Activated CD8-positive, alpha-beta memory T cell treated with anti-CD3 and anti-CD28 coated beads, Interleukin-2, amount 50 U/mL, for 24 hours (primary cell): ENCODE measurements around the gene SRCIN1.
"Not testable (repeated sequence)": the region's sequence is repeated elsewhere in the genome, so short reads cannot be mapped to it uniquely, and the experiment has no call there.

Experiments
- DNase-seq: peaks from one replicate; pipeline ENCODE4 v3.0.0-alpha.2; 2020; ENCODE audit errors: extremely low read depth

SRCIN1 gene

DNA sequence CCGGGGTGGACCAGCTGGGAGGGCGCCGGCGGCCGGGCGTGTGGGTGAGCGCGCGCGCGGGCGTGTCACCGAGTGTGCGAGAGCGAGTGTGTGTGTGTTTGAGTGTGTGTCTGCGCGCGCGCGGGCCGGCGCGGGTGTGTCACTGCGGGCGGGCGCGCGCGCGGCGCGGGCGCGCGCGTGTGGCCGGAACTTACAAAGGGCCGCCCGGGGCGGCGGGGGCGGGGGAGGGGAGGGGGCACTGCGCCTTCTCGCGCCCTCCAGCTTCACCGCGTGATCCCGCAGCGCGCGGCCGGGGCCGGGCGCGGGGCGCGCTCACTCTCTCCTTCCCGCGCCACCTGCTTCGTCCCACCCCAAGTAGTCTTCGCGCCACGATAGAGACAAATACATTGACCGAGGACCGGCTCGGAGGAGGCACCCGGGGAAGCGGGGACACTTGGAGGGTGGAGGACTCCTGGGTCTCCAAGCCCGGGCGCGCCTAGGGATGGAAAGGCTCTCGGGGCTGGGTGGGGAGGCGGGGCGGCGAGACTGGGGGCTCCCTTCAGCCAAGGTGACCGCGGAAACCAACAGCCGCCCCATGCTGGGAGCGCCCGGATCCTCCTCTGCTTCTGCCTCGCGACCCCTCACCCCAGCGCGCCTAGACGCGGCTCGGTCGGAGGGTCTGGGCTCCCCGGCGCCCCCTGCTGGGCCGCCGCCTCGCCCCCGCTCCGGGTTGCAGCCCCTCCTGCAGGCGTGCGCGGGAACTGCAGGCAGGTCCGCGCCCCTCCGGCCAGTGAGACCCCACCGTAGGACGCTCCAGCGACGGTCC lies at the start of gene SRCIN1:
Gene SRCIN1 (minus strand): TSS at position 112 of the 805 bp plus-strand sequence. CDS start 247 bp downstream, outside the sequence.
- DNase-seq, result no peak

DNA sequence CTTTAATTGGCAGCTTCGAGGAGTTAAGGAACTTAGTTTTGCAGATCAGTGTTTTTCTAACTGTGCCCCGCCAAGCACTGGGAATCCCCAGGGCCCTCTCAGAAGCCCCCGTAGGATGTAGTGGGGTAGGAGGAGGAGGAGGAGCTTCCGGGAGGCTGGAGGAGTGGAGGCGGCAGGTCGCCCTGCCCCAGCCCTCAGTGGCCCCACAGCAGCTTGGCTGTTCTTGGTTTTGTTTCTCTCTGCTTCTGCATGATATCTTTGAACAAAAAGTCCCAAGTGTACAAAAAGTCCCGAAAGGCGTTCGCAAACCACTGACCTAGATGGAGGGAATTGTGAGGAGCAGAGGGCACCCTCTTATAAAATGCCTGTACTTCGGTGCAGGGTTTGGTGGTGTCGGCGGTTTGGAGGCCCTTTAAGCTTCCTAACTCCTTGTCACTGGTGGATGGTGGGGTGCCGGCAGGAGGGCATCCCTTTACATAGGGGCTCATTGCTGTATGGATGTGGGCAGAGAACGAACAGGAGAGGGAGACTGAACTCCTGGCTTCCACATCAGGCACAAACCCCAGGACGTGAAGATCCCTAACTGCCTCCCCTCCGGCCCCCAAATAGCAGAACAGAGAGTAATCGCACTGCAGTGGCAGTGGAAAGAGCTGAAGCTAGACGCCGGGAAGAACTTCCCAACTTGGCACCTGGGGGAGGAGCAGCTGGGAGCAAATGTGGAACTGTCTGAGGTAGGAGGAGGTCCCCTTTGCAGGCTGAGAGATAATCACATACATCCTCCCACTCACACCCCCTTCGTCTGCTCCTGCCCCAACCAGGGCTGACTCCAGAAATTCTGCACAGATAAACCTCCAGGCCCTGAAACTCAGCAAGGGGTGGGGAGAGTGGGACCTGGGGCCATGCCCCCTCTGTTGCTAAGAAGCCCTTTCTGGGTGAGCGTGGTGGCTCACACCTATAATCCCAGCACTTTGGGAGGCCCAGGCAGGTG lies 49.0 kb upstream of the SRCIN1 start:
- DNase-seq, result no peak

DNA sequence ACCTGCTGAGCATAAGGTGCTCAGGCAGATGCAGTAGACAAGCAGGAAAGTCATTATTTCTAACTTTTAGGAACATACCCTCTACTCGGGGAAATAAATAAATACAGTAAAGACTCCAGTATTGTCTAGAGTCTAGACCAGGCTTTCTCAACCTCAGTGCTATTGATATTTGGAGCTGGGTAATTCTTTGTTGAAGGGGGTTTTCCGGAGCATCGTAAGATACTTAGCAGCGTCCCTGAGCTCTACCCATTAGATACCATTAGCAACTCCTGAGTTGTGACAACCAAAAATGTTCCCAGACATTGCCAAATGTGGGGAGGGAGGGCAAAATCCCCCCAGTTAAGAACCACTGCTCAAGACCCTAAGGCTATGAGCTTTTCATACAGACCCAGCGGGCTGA lies 47.9 kb upstream of the SRCIN1 start:
- DNase-seq, result no peak

DNA sequence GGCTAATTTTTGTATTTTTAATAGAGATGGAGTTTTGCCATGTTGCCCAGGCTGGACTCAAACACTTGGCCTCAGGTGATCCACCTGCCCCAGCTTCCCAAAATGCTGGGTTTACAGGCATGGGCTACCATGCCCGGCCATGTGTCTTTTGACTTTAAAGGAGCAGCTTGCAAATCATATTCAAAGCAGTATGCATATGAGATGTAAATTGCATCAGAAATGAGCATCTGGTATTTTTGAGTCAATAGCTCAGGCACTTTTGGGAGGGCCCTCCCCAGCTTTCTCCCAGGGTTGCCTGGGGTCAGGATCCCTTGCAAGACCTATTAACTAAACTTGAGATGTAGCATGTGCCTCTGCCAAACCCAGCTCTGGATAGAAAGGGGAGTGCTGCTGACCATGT lies 47.5 kb upstream of the SRCIN1 start:
- no peak for DNase-seq

DNA sequence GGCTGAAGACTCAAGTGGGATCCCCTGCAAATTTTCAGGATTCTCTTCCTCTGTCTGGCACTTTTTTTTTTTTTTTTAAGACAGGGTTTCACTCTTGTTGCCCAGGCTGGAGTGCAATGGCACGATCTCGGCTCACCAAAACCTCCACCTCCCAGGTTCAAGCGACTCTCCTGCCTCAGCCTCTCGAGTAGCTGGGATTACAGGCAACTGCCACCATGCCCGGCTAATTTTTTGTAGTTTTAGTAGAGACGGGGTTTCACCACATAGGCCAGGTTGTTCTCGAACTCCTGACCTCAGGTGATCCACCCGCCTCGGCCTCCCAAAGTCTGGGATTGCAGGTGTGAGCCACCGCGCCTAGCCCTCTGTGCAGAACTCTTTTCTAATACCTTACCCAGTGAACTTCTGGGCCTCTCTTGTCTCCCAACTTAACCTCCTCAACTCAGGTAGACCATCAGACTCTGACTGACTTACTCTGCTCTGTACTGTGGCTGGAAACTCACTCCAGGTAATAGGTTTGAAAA lies 45.0 kb upstream of the SRCIN1 start:
- DNase-seq, result not testable (repeated sequence)

- DNase-seq, result no peak
Measured at GRCh38 chr17:38637951-38638350, 32.2 kb upstream of the SRCIN1 start.

DNA sequence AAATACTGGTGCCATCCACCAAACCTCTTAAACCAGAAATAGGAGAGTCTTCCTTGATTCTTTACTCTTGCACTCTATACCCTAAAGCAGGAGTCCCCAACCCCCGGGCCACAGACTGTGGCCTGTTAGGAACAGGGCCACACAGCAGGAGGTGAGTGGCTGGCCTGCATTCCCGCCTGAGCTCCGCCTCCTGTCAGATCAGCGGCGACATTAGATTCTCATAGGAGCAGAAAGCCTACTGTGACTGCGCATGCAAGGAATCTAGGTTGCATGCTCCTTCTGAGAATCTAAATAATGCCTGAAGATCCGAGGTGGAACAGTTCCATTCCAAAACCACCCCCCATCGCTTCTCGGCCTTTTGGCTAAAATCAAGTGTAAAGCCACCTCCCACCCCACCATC lies 30.3 kb upstream of the SRCIN1 start:
- DNase-seq, result no peak

- DNase-seq, result no peak
Measured at GRCh38 chr17:38632334-38632733, 26.6 kb upstream of the SRCIN1 start.

DNA sequence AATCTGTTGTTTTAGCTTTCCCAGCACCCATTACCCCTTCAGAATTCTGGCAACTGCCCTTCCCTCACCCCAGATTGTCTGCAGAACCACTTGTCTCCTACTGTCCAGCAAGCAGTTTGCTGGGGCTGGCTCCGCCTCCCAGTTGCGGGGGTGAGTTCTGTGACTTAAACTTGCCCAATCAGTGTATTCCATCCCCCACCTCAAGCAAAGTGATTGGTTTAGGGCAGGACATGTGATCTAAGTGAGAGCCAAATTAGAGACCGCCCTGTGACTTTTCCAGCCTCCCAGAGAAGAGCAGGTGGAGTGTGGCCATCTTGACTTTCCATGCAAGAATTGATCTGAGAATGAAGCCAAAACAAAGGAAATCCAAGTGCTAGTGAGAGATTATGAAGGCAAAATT lies 22.7 kb upstream of the SRCIN1 start:
- no peak for DNase-seq

DNA sequence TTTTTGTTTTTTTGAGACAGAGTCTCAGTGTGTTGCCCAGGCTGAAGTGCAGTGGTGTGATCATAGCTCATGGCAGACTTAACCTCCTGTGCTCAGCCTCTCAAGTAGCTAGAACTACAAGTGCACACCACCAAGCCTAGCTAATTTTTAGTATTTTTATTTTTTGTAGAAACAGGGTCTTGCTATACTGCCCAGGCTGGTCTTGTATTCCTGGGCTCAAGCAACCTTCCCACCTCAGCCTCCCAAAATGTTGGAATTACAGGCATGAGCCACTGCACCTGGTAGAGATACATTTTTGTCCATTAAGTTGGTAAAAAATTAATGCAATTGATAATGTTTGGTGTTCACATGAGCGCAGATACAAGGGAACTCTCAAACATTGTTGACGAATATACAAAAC lies 22.2 kb upstream of the SRCIN1 start:
- DNase-seq, result no peak

- not testable (repeated sequence) for DNase-seq
Measured at GRCh38 chr17:38626606-38627226, 21.0 kb upstream of the SRCIN1 start.

- DNase-seq, result no peak
Measured at GRCh38 chr17:38625482-38625881, 19.7 kb upstream of the SRCIN1 start.

DNA sequence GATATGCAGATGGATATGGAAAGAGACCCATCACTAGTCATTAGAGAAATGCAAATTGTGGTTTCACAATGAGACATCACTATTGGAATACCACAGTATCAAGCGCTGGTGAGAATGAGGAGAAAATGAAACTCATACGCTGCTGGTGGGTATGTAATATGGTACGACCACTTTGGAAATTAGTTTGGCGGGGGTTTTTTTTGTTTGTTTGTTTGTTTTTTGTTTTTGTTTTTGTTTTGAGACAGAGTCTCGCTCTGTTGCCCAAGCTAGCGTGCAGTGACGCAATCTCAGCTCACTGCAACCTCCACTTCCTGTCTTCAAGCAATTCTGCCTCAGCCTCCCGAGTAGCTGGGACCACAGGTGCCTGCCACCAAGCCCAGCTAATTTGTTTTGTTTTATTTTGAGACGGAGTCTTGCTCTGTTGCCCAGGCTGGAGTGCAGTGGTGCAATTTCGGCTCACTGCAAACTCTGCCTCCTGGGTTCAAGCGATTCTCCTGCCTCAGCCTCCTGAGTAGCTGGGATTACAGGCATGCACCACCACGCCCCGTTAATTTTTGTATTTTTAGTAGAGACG lies 19.1 kb upstream of the SRCIN1 start:
- not testable (repeated sequence) for DNase-seq

DNA sequence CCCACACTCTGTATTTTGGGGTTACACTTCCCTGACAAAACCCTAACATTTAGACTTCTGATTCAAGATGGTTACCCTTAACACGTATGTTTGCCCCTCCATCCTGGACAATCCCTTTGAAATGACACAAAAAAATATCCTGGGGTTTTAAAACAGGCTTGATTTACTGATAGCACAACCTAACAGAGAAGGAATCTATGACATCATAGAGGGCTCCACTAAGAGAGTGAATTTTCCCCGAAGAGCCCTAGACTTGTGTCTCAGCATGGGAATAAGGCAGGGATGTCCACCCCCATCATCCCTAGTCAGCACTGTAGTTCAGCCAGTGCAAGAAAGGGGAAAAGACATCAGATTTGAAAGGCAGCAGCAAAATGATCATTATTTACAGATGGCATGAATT lies 15.8 kb upstream of the SRCIN1 start:
- DNase-seq, result no peak

DNA sequence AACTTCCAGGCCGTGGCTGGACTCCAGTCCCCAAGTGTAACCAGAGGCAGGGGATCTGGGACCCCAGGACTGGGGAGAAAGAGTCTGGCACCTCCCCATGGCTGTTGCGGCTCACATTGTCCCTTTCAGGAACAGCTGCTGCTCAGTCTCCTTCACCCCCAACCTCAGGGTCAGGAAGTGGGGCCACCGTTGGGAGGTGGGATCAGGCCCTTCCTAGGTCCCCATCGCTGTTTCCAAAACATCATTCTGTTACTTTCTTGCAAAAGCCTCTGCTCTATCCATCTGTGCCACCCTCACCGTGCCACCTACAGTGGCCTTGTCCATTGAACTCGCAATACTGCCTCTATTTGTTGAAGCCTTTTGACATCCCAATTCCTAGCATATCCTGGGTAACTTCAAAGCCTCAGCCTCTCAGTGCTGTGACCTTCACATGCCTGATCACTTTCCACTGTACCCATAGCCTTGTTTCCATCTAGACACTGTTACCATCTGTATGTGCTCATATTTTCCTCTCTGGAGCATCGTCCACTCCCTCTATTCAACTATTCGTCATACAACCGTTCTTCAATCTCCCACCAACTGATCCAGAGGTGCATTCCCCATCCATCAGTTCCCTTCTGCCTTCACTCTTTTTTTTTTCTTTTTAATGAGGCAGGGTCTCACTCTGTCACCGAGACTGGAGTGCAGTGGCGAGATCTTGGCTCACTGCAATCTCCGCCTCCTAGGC lies 15.0 kb upstream of the SRCIN1 start:
- no peak for DNase-seq

DNA sequence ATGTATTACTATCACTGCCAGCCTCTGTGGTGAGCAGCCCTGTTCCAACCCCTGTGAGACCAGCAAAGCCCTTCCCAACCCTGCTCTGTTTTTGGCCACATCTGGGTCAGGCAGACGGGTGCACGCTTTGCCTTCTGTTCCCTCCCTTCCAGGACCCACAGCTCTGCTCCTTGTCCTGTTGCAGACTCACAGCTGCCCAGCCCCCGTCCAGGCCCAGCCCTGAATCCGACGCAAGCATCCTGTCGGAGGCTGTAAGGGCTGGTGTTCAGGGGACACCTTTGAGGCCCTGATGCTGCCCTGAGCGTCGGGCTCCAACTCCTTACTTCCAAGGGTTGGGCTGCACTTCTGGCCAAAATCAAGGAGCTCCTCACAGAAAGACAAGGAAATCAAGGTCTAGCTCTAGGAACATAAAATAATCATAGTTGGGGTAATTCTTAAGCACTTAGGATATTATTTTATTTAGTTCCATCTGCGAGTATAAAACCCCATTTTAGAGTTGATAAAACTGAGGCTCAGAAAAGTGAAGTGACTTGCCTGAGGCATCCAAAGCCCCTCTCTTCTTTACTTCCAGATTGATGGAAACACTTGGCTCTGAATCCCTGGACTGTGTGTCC lies 14.3 kb upstream of the SRCIN1 start:
- DNase-seq, result no peak

DNA sequence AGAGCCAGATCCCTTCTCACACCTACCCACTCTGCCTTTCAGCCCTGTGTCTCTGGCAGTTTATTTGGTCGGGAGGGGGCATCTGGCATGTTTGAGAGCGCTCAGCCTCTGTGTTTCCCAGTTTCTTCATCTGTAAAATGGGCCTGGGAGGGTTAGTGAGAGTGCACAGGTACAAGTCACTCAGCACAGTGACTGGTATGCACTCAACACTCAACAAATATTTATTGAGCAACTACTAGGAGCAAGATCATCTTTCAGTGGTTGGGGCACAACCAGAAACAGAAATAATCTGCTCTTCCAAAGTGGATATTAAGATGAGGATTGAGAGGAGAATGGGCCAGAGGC lies 13.7 kb upstream of the SRCIN1 start:
- DNase-seq, result no peak

DNA sequence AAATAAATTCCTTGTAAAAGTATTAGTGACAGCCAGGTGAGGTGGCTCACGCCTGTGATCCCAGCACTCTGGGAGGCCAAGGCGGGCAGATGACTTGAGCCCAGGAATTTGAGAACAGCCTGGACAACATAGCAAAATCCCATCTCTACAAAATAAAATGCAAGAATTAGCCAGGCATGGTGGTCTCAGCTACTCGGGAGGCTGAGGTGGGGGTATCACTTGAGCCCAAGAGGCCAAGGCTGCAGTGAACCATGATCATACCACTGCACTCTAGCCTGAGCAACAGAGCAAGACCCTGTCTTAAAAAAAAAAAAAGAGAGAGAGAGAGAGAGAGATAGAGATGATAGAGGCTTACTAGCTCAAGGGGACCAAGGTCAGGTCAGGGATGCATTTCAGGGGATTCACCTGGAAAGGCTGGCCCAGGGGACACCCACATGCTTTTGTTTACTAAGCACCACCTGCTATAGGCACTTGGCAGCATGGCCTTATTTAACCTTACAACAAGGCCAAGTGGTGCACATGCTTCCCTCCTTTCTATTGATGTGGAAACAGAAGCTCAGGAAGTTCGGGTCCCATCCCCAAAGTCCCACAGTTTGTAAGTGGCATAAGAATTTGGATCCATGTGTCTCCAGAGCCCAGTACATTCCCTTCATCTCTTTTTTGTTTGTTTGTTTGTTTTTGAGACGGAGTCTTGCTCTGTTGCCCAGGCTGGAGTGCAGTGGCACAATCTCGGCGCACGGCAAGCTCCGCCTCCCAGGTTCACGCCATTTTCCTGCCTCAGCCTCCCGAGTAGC lies 12.4 kb upstream of the SRCIN1 start:
- no peak for DNase-seq

GRCh38 chr17:38617074-38617860 lies 11.5 kb upstream of the SRCIN1 start:
- no peak for DNase-seq
